GM12801 (cell line): ENCODE measurements around the gene GALNT16.

Source experiments
- TF ChIP-seq, protein P1 (sequence below): IDR thresholded peaks from one replicate; pipeline ENCODE4 v1.5.1; 2011; ENCODE audit warnings: control low read depth; ENCODE audit not compliant: insufficient read length; ENCODE audit errors: extremely low read depth

GALNT16 gene

DNA sequence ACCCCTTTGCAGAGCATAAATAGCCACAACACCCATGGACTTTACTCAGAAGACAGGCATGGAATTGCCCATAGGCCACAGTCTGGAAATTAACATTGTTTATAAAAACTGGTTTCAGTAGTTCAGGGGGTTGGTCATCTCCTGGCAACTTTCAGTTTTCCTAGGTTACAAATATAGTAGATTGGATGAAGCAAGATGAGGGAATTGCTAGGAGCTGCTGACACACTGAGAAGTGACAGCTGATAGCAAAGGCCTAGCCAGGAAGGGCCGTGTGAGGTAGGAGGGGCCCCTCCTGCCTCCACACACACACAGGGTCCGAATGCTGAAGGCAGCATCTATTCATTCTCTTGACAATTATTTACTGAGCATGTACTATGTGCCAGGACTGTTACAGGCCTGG lies 8.3 kb downstream of the GALNT16 start:
- TF ChIP-seq, protein P1, sequence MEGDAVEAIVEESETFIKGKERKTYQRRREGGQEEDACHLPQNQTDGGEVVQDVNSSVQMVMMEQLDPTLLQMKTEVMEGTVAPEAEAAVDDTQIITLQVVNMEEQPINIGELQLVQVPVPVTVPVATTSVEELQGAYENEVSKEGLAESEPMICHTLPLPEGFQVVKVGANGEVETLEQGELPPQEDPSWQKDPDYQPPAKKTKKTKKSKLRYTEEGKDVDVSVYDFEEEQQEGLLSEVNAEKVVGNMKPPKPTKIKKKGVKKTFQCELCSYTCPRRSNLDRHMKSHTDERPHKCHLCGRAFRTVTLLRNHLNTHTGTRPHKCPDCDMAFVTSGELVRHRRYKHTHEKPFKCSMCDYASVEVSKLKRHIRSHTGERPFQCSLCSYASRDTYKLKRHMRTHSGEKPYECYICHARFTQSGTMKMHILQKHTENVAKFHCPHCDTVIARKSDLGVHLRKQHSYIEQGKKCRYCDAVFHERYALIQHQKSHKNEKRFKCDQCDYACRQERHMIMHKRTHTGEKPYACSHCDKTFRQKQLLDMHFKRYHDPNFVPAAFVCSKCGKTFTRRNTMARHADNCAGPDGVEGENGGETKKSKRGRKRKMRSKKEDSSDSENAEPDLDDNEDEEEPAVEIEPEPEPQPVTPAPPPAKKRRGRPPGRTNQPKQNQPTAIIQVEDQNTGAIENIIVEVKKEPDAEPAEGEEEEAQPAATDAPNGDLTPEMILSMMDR, result no peak

DNA sequence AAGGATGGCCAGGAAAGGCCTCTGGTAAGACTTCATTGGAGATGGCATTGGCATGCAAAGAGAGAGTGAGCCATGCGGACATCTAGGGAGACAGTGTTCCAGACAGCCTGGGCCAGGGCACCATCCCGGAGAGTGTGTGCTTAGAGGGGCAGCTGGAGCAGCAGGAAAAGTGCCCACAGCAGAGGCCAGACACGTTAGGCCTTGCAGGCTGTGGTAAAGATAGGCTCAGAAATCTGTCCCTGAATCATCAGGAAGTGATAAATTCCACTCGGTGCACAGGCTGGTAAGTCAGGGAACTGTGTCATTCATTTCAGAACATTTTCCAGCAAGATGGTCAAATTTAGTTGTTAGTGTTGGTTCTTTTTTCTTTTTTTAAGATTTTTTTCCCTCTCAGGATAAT lies 8.8 kb downstream of the GALNT16 start:
- TF ChIP-seq, protein P1, result no peak

DNA sequence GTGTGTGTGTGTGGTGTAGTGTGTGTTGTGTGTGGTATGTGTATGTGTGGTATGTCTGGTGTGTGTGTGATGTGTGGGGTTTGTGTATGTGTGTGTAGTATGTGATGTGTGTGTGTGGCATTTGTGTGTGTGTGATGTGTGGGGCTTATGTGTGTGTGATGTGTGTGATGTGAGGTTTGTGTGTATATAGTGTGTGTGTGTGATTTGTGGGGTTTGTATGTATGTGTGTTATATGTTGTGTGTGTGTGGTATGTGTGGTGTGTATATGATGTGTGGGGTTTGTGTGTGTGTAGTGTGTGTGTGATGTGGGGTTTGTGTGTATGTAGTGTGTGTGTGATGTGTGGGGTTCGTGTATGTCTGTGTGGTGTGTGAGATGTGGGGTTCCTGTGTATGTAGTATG lies 9.4 kb downstream of the GALNT16 start:
- TF ChIP-seq, protein P1, result no peak

DNA sequence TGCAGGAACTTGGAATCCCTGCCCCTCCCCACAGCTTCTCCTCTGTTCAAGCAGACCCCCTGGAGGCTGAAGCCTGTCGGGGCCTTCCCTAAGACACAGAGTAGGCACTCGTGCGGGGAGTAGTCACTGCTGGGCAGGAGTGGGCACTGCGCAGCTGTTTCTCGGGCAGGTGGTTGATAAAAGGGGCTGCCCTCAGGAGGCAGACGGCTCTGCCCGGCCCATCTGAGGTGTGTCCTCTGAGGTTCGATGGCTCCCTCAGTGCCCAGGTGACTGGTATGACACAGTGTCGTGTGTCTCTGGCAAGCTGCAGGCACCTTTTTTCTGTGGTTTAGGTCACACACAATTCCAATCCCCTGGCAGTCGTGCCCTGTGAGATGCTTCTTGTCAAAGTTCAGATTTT lies 10.1 kb downstream of the GALNT16 start:
- TF ChIP-seq, protein P1, result no peak

DNA sequence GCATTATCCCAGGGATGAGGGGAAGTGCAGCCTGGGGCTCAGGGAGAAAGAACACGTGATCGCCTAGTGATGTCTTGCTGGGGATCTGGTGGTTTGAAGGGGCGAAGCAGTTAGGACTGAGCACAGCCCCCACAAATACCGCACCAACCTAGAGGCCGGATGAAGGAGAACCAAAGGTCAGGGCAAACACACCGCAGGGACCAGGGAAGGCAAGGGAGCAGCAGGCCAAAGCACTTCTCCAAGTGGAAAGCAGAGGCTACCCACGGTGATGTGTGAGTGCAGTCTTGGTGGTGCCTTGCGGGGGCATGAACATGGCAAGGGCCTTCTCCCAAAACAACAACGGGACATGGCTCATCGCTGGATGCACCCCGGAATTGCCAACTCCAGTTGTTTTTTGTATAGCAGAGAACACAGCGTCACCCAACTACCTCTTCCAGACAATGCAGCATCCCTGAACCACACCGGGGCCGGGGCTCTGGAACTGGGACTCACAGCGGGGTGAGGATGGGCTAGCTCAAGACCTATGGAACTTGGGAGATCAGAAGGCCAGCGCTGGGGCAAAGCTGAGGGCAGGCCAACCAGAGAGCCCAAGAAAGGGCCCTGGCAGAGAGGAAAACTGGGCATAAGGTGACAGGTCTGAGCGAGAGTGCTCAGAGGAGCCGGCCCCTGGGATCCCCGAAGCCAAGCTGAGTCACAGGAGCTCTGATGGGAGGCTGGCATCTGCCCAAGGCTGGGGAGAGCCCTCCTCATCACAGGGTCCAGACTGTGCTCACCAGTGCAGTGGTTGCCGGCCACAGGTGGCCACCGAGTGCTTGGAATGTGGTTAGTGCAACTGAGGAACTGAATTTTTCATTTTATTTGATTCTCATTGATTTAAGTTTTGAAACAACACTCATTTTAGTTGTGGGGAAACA lies 11.1 kb downstream of the GALNT16 start:
- TF ChIP-seq, protein P1, result no peak

DNA sequence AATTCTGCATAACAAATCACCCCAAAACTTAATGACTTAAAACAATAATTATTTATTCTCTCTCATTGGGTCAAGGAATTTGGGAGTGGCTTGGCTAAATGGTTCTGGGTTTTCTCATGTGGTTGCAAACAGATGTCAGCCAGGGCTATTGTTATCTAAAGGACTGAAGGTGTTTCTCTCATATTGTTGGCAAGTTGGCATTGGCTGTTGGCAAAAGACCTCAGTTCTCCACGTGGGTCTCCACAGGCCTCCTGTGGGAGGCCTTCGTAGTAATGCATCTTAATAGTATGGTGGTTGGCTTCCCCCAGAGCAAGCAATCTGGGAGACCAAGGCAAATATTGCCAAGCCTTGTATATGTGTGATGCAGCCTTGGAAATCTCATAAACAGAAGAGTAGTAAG lies 14.4 kb downstream of the GALNT16 start:
- TF ChIP-seq, protein P1, result no peak

DNA sequence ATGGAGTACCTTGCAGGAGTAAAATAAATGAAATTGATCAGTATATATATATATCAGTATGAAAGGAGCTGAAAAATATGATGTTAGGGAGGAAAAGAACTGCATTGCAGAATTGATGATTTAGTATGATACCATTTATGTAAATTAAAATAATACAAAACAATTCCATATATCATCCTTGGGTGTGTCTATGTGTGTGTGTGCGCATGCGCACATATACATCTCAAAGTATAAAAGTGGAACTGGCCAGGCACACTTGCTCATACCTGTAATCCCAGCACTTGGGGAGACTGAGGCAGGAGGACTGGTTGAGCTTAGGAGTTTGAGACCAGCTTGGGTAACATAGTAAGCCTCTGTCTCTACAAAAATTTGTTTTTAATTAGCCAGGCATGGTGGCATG lies 15.4 kb downstream of the GALNT16 start:
- TF ChIP-seq, protein P1, result no peak
